ENCODE data around the gene SPEN. TPM values are rescaled to one million over a fixed set of nuclear protein-coding genes. Genes with fewer than 3 reads are reported as not detected.
A peak's percentile ranks its signal among the peaks of the same experiment; 100 is the strongest.

The SPEN gene
- total and polyA plus RNA-seq, 2 of the 4 experiments (the other 2 are of a cell fraction): 7.6 to 15.8 TPM

DNA sequence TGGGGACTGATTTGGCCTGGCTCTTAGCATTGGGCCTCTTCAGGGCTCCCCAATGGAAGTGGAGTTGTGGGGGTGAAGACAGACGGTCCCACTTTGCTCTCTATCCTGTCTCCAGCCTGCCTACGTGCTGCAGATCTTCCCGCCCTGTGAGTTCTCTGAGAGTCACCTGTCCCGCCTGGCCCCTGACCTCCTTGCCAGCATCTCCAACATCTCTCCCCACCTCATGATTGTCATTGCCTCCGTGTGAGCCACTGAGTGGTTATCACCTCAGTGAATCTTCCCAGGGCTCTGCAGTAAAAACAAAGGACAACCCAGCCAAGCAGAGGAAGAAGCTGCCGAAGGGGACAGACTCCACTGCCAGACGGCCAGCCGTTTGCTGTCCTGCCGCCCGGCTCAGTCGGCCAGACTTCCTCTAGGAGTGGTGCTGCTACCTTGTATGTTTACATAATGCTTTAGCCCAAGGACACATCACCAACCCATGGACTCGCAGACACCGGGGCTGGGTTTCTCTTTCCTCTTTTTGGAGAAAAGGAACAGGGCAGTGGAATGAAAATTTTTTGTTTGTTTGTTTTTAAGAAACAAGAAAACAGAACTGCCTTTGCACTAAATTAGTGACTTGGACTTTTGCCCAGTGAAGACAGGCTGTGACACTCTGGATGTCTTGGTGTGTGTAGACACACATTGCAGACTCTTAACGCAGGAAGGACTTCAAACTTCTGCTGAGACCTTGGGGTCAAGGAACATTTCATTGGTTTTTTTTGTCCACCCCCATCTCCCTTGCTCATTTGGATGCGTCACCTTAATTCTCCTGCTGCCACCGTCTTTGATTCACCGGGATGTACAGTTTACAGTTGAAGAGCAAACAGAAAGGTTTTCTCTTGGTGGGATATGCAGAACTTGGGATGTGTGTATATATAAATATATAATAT lies 91.9 kb downstream of the SPEN start:
- peak; percentile 83 for ATAC-seq (ENCODE audit: low read depth)
- H3K9me1 ChIP-seq (ENCODE audit: insufficient read depth, low read length): peaks cover 25% of the 10 kb centered on the region
- H4K8ac ChIP-seq (ENCODE audit: low read depth in 2 of 2, low read length in 2 of 2): peak overlapping the region; percentile 1 to 71; a peak in 2 of 4 replicates
- peaks cover 72% of the 10 kb centered on the region for H3K36me3 ChIP-seq (ENCODE audit: control insufficient read depth, insufficient read depth, low read length)
- peak overlapping the region; percentile 51; the same call in 1 of the 2 replicates for H3K23ac ChIP-seq (ENCODE audit: low read depth, low read length)
- peak overlapping the region; percentile 60 for H2BK120ac ChIP-seq (ENCODE audit: low read depth, low read length)
- intact Hi-C loops (cut with micrococcal nuclease) (loop anchor here (1.0 kb wide), 1 partner anchor 55 kb away; no protein-coding TSS in a partner anchor), dilution Hi-C loops (cut with HindIII; ENCODE audit: low sequenced_read_pairs, unreplicated experiment) (no loop called here), in situ Hi-C loops (cut with MboI; ENCODE audit: low sequenced_read_pairs) (loop anchor here (10.0 kb wide), 1 partner anchor 55 kb away; no protein-coding TSS in a partner anchor)
- CTCF ChIA-PET: no interaction called here
- no peaks in the 10 kb centered on the region for H3K27me3 ChIP-seq (ENCODE audit: control insufficient read depth, insufficient read depth, low read length)
- TF ChIP-seq CEBPB (IDR thresholded peaks at IDR 0.05; ENCODE audit: low read depth, low read length) (no peak), POLR2A (IDR thresholded peaks at IDR 0.05; ENCODE audit: low read depth, low read length) (peak; percentile 22; the same call in 1 of the 2 replicates), CHD1 (IDR thresholded peaks at IDR 0.05; ENCODE audit: low read depth, low read length) (no peak), ELK1 (IDR thresholded peaks at IDR 0.05; ENCODE audit: borderline replicate concordance, low read depth, low read length) (no peak), MXI1 (IDR thresholded peaks at IDR 0.05; ENCODE audit: borderline replicate concordance, low read depth, low read length) (no peak), SMC3 (IDR thresholded peaks at IDR 0.05; ENCODE audit: low read depth, low read length) (peak; percentile 22; the same call in 1 of the 2 replicates), FOS (IDR thresholded peaks at IDR 0.05; ENCODE audit: low read depth, low read length) (no peak)
- TF ChIP-seq, protein P1, sequence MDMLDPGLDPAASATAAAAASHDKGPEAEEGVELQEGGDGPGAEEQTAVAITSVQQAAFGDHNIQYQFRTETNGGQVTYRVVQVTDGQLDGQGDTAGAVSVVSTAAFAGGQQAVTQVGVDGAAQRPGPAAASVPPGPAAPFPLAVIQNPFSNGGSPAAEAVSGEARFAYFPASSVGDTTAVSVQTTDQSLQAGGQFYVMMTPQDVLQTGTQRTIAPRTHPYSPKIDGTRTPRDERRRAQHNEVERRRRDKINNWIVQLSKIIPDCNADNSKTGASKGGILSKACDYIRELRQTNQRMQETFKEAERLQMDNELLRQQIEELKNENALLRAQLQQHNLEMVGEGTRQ (IDR thresholded peaks at IDR 0.05; ENCODE audit: low read depth, low read length): no peak
- POLR2A ChIA-PET (ENCODE audit: unreplicated experiment): no interaction called here
- H2BK5ac ChIP-seq (ENCODE audit: low read depth, low read length, poor library complexity, severe bottlenecking): peak overlapping the region; percentile 83
- peak overlapping the region; percentile 90 for H3K4ac ChIP-seq (ENCODE audit: low read depth, low read length)
- H4K20me1 ChIP-seq (ENCODE audit: insufficient read depth, low read length): peaks cover 3% of the 10 kb centered on the region; the same call in 1 of the 2 replicates
- peak overlapping the region; percentile 61 for H3K14ac ChIP-seq (replicated peaks; ENCODE audit: low read depth, low read length)
- peak overlapping the region; percentile 21; the same call in 1 of the 2 replicates for H3K18ac ChIP-seq (ENCODE audit: low read depth, low read length)
- peak overlapping the region; percentile 24 for H2AFZ ChIP-seq (replicated peaks; ENCODE audit: low read length, poor library complexity)
- peaks cover 14% of the 10 kb centered on the region for H3K4me1 ChIP-seq (ENCODE audit: control insufficient read depth, insufficient read depth, low read length)
- H4K5ac ChIP-seq (ENCODE audit: low read depth, low read length): peak overlapping the region; percentile 36; the same call in 1 of the 2 replicates
- H4K91ac ChIP-seq (ENCODE audit: insufficient read depth, low read depth, low read length): peak overlapping the region; percentile 76
- no peak overlapping the region for H3K4me3 ChIP-seq (ENCODE audit: insufficient read depth, low read depth, low read length)
- H3K79me1 ChIP-seq (ENCODE audit: low read depth in 1 of 2, low read length in 2 of 2): peaks cover 11 to 71% of the 10 kb centered on the region in 2 experiments; a peak in 3 of 4 replicates
- peak overlapping the region; percentile 85 for H2AK5ac ChIP-seq (ENCODE audit: low read depth, low read length)
- peak overlapping the region; percentile 43; the same call in 1 of the 2 replicates for H3K4me2 ChIP-seq (ENCODE audit: low read depth, low read length)
- H2BK15ac ChIP-seq (ENCODE audit: low read depth, low read length): peak overlapping the region; percentile 45; the same call in 1 of the 3 replicates
- no peaks in the 10 kb centered on the region for H3K9me3 ChIP-seq (ENCODE audit: control insufficient read depth, insufficient read depth, low read length)
- H2BK20ac ChIP-seq (ENCODE audit: low read depth, low read length): no peak overlapping the region; the same call in 1 of the 2 replicates
- TSS peak; percentile 62 for BruUV-seq (replicated peaks)
- DNase-seq: peak; percentile 63
- H2AK9ac ChIP-seq (replicated peaks; ENCODE audit: low read depth, low read length, poor library complexity): peak overlapping the region; percentile 88
- H3K56ac ChIP-seq (ENCODE audit: extremely low read depth, insufficient read depth, low read length): no peak overlapping the region
- 47% methylated on average over 3 of the region's 17 CpGs; no CpG with 5 or more reads in 1 of the 2 experiments for WGBS, 2 experiments (ENCODE audit: extremely low coverage in 2 of 2, insufficient read length in 1 of 2)
- peak overlapping the region; percentile 40; the same call in 1 of the 2 replicates for H3K9ac ChIP-seq (ENCODE audit: low read depth, low read length)
- H3K27ac ChIP-seq (ENCODE audit: insufficient read depth, low read length): peak overlapping the region; percentile 49
